ENCODE data around the gene MIR17HG. TPM values are rescaled to one million over a fixed set of nuclear protein-coding genes. Genes with fewer than 3 reads are reported as not detected.

The MIR17HG gene
- total RNA-seq, 1 experiment from 2014 or later = 15.8 TPM

DNA sequence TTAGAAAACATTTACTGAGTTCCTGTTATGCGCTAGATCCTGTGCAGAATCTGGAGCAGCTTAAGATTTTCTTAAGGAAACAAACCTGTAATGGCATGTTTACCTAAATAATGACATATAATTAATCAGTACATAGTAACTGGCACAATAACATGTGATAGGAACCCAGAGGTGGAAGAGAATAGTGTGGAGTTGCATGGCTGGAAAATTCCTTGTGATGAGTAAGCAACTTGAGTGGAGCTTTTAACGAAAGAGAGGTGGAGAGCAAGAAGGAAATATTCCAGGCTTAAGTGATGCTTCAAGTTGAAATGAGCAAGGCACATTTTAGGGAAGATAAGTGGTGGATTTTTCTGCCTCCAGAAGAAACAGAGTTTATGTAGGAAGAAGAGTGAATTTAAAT is 41.7 kb downstream of the MIR17HG start:
- H3K27ac ChIP-seq (ENCODE audit: low read depth, low read length, poor library complexity, severe bottlenecking) = no peak overlapping the region
- H3K27me3 ChIP-seq (replicated peaks; ENCODE audit: insufficient read depth, low read depth, low read length, poor library complexity) = peaks cover 21% of the 10 kb centered on the region
- no peaks in the 10 kb centered on the region for H3K36me3 ChIP-seq (ENCODE audit: insufficient read depth, low read length, poor library complexity, severe bottlenecking)
- BruUV-seq (replicated peaks) = no TSS peak
- intact Hi-C loops (cut with micrococcal nuclease; ENCODE audit: unreplicated experiment) = loop anchor here (10.0 kb wide), 1 partner anchor 186 kb away; no protein-coding TSS in a partner anchor
- H3K4me1 ChIP-seq (ENCODE audit: insufficient read depth, low read length, poor library complexity, severe bottlenecking) = no peaks in the 10 kb centered on the region
- no peak for TF ChIP-seq EZH2 (IDR thresholded peaks at IDR 0.05; ENCODE audit: borderline replicate concordance, low read depth, low read length, poor library complexity, severe bottlenecking)
- TF ChIP-seq, protein P1, sequence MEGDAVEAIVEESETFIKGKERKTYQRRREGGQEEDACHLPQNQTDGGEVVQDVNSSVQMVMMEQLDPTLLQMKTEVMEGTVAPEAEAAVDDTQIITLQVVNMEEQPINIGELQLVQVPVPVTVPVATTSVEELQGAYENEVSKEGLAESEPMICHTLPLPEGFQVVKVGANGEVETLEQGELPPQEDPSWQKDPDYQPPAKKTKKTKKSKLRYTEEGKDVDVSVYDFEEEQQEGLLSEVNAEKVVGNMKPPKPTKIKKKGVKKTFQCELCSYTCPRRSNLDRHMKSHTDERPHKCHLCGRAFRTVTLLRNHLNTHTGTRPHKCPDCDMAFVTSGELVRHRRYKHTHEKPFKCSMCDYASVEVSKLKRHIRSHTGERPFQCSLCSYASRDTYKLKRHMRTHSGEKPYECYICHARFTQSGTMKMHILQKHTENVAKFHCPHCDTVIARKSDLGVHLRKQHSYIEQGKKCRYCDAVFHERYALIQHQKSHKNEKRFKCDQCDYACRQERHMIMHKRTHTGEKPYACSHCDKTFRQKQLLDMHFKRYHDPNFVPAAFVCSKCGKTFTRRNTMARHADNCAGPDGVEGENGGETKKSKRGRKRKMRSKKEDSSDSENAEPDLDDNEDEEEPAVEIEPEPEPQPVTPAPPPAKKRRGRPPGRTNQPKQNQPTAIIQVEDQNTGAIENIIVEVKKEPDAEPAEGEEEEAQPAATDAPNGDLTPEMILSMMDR (conservative IDR thresholded peaks at IDR 0.05; ENCODE audit: low read depth, low read length) = no peak
- ChIA-PET CTCF (interaction anchor here (0.8 kb wide), 1 partner anchor 17 kb away, joined by 4 read pairs; no protein-coding TSS in a partner anchor), POLR2A (ENCODE audit: low non-redundant PET) (no interaction called here)
- H3K4me3 ChIP-seq (ENCODE audit: low read depth, low read length, poor library complexity, severe bottlenecking) = no peak overlapping the region
- no peaks in the 10 kb centered on the region for H3K9me3 ChIP-seq (ENCODE audit: low read depth, low read length, poor library complexity, severe bottlenecking)
- DNase-seq (ENCODE audit: low spot score) = no peak

DNA sequence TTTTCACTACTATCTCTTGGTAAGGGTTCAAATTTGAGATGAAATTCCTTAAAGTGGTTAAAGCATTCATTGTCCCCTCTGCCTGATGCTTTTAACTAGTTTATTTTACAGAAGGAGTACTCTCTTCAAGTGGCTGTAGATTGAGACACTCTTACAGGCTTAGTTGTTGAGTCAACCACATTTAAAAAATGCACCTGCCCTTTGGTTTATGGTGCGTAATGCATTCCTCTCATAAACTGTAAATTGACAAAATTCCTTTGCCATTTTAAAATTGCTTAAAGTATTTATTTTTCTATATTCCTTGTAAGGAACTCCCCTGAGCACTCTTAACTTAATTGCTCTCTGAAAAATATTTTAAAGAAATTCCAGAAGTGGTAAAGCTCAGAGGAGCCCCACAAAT is 50.1 kb downstream of the MIR17HG start:
- BruUV-seq (replicated peaks) = no TSS peak
- Histone ChIP-seq H3K27me3 (replicated peaks; ENCODE audit: insufficient read depth, low read depth, low read length, poor library complexity) (peaks cover 73% of the 10 kb centered on the region), H3K36me3 (ENCODE audit: insufficient read depth, low read length, poor library complexity, severe bottlenecking) (no peaks in the 10 kb centered on the region), H3K27ac (ENCODE audit: low read depth, low read length, poor library complexity, severe bottlenecking) (no peak overlapping the region), H3K4me1 (ENCODE audit: insufficient read depth, low read length, poor library complexity, severe bottlenecking) (peaks cover 7% of the 10 kb centered on the region), H3K4me3 (ENCODE audit: low read depth, low read length, poor library complexity, severe bottlenecking) (no peak overlapping the region), H3K9me3 (ENCODE audit: low read depth, low read length, poor library complexity, severe bottlenecking) (no peaks in the 10 kb centered on the region)
- CTCF ChIA-PET = no interaction called here
- POLR2A ChIA-PET (ENCODE audit: low non-redundant PET) = no interaction called here
- TF ChIP-seq, protein P1 (conservative IDR thresholded peaks at IDR 0.05; ENCODE audit: low read depth, low read length) = no peak
- no peak for TF ChIP-seq EZH2 (IDR thresholded peaks at IDR 0.05; ENCODE audit: borderline replicate concordance, low read depth, low read length, poor library complexity, severe bottlenecking)
- DNase-seq (ENCODE audit: low spot score) = no peak
- intact Hi-C loops (cut with micrococcal nuclease; ENCODE audit: unreplicated experiment) = no loop called here

DNA sequence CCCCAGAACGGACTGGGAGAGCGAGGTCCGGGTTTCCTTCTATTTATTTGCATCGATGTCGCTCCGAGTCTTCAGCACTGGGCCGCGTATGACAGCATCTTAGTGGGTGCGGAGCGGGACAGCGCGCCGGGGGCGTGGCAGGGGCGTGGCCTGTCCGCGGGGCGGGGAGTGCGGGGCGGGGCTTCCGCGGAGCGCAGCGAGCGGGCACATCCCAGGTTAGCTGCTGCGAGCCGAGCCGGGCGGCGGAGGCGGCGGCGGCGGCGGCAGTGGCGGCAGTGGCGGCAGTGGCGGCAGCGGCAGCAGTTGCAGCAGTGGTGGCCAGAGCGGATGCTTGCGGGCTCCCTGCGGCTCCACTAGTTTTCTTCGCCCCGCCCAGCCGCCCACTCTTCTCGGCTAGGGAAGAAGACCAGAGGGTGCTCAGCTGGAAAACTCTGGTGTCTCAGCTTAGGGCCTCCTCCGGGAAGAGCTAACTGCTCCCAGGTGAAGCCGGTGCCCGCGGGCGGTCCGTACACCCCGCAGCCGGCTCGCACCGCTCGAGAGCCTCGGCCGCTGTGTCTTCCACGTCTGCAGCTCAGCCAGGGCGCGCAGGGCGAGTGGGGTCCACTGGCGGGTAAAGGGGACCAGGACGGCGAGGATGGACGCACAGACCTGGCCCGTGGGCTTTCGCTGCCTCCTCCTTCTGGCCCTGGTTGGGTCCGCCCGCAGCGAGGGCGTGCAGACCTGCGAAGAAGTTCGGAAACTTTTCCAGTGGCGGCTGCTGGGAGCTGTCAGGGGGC is 51.1 kb downstream of the MIR17HG start, which contains the start of gene GPC5:
Gene GPC5, plus strand, starts transcription at position 209 of the 776 bp plus-strand sequence.
- Histone ChIP-seq H3K27me3 (replicated peaks; ENCODE audit: insufficient read depth, low read depth, low read length, poor library complexity) (peaks cover 70% of the 10 kb centered on the region), H3K27ac (ENCODE audit: low read depth, low read length, poor library complexity, severe bottlenecking) (no peak within 1 kb of the TSS), H3K4me1 (ENCODE audit: insufficient read depth, low read length, poor library complexity, severe bottlenecking) (peaks cover 7% of the 10 kb centered on the region), H3K4me3 (ENCODE audit: low read depth, low read length, poor library complexity, severe bottlenecking) (peak within 1 kb of the TSS; percentile 44), H3K9me3 (ENCODE audit: low read depth, low read length, poor library complexity, severe bottlenecking) (no peaks in the 10 kb centered on the region), H3K36me3 (ENCODE audit: insufficient read depth, low read length, poor library complexity, severe bottlenecking) (no peaks in the 10 kb centered on the region)
- ChIA-PET CTCF (interaction anchor here (0.6 kb wide), 1 partner anchor 348 kb away, joined by 3 read pairs; no protein-coding TSS in a partner anchor), POLR2A (ENCODE audit: low non-redundant PET) (no interaction called here)
- peak; percentile 76 for DNase-seq (ENCODE audit: low spot score)
- TF ChIP-seq, protein P1 (conservative IDR thresholded peaks at IDR 0.05; ENCODE audit: low read depth, low read length) = no peak
- TF ChIP-seq EZH2 (IDR thresholded peaks at IDR 0.05; ENCODE audit: borderline replicate concordance, low read depth, low read length, poor library complexity, severe bottlenecking) = no peak
- intact Hi-C loops (cut with micrococcal nuclease; ENCODE audit: unreplicated experiment) = no loop called here
- no TSS peak for BruUV-seq (replicated peaks)

Data from A673 (cell line).